Measurements from ENCODE around the gene TBC1D22A.

DNA sequence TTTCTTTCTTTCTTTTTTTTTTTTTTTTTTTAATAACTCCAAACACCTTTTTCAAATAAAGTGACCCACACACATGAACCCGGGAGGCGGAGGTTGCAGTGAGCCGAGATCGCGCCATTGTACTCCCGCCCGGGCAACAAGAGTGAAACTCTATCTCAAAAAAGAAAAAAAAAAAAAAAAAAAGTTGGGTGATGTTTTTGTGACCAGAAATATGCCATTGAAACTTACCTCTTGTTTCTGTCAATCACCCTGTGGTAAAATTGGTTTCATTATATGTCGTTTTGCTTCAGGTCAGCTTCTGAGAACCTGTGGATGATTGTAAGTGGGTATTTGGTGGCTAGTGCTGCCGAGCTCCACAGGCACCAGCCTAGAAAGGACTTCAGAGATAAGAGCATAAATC is 238.8 kb downstream of the TBC1D22A start:
- TF ChIP-seq POLR2A (IDR thresholded peaks at IDR 0.05), result no peak
- TF ChIP-seq, protein P1, sequence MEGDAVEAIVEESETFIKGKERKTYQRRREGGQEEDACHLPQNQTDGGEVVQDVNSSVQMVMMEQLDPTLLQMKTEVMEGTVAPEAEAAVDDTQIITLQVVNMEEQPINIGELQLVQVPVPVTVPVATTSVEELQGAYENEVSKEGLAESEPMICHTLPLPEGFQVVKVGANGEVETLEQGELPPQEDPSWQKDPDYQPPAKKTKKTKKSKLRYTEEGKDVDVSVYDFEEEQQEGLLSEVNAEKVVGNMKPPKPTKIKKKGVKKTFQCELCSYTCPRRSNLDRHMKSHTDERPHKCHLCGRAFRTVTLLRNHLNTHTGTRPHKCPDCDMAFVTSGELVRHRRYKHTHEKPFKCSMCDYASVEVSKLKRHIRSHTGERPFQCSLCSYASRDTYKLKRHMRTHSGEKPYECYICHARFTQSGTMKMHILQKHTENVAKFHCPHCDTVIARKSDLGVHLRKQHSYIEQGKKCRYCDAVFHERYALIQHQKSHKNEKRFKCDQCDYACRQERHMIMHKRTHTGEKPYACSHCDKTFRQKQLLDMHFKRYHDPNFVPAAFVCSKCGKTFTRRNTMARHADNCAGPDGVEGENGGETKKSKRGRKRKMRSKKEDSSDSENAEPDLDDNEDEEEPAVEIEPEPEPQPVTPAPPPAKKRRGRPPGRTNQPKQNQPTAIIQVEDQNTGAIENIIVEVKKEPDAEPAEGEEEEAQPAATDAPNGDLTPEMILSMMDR (IDR thresholded peaks at IDR 0.05 in 4 of 5, conservative IDR thresholded peaks at IDR 0.05 in 1 of 5), result no peak

All from gastrocnemius medialis (tissue), 4 donors.